Uterus (tissue), 2 donors: ENCODE data around the gene NCKAP1.

ENCODE experiments used
- POLR2A ChIP-seq, 2 donors: fragments of 450-650 bp; IDR thresholded peaks; one replicate each; pipeline ENCODE4 v1.6.1; 2016; ENCODE audit warnings: antibody characterized with exemption in 2 of 2, mild to moderate bottlenecking in 1 of 2, moderate library complexity in 1 of 2
- TF ChIP-seq, protein P1 (sequence below), 4 experiments: fragments of 200-600 bp in 2 of 4; fragments of 450-650 bp in 2 of 4; sonication (generic) in 2 of 4; IDR thresholded peaks; one replicate each; pipeline ENCODE4 v1.5.1; 2016 to 2019; ENCODE audit warnings: antibody characterized with exemption in 4 of 4, mild to moderate bottlenecking in 2 of 4, moderate library complexity in 1 of 4

DNA sequence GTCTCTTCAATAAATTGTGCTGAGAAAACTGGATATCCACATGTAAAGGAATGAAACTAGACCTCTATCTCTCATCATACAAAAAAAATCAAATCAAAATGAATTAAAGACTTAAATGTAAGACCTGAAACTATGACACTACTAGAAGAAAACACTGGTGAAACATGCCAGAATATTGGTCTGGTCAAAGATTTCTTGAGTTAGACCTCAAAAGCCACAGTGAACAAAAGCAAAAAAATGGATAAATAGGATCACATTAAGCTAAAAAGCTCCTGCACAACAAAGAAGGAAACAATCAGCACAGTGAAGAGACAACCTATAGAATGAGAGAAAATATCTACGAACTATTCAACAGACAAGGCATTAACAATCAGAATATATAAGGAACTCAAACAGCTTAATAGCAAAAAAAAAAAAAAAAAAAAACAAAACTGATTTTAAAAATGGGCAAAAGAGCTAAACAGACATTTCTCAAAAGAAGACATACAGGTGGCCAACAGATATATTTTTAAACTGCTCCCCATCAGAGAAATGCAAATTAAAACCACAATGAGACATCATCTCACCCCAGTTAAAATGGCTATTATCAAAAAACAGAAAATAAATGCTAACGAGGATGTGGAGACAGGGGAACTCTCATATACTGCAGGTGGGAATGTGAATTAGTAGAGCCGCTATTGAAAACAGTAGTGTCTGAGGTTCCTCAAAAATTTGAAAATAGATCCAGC, 66.3 kb downstream of the NCKAP1 start:
- TF ChIP-seq, protein P1, sequence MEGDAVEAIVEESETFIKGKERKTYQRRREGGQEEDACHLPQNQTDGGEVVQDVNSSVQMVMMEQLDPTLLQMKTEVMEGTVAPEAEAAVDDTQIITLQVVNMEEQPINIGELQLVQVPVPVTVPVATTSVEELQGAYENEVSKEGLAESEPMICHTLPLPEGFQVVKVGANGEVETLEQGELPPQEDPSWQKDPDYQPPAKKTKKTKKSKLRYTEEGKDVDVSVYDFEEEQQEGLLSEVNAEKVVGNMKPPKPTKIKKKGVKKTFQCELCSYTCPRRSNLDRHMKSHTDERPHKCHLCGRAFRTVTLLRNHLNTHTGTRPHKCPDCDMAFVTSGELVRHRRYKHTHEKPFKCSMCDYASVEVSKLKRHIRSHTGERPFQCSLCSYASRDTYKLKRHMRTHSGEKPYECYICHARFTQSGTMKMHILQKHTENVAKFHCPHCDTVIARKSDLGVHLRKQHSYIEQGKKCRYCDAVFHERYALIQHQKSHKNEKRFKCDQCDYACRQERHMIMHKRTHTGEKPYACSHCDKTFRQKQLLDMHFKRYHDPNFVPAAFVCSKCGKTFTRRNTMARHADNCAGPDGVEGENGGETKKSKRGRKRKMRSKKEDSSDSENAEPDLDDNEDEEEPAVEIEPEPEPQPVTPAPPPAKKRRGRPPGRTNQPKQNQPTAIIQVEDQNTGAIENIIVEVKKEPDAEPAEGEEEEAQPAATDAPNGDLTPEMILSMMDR (IDR thresholded peaks at IDR 0.05) = no peak
- no peak for TF ChIP-seq POLR2A (IDR thresholded peaks at IDR 0.05)
